ENCODE measurements around the gene ARHGAP45. TPM values are rescaled to one million over a fixed set of nuclear protein-coding genes. Genes with fewer than 3 reads are reported as not detected.
"Not testable (repeated sequence)": the region's sequence is repeated elsewhere in the genome, so short reads cannot be mapped to it uniquely, and the experiment has no call there.

Gene ARHGAP45
- total RNA-seq, 4 donors from 2014 or later, result 82.6 to 187 (median 118) TPM

GRCh38 chr19:1019980-1020867 is 46.7 kb upstream of the ARHGAP45 start:
- Histone ChIP-seq H3K4me3 (peak overlapping the region; percentile 89 to 98 (median 92)), H3K9me3 (no peaks in the 10 kb centered on the region), H3K4me1 (peaks cover 16 to 51% (median 40%) of the 10 kb centered on the region in 4 donors), H3K27me3 (no peaks in the 10 kb centered on the region), H3K27ac (peak overlapping the region; percentile 87 to 95 (median 90)), H3K36me3 (peaks cover 0 to 5% (median 0%) of the 10 kb centered on the region in 3 donors)
- DNase-seq, result peak in 2 of 3 donors; percentile 64 to 65
- no peak for TF ChIP-seq POLR2A (IDR thresholded peaks at IDR 0.05)
- TF ChIP-seq, protein P1, sequence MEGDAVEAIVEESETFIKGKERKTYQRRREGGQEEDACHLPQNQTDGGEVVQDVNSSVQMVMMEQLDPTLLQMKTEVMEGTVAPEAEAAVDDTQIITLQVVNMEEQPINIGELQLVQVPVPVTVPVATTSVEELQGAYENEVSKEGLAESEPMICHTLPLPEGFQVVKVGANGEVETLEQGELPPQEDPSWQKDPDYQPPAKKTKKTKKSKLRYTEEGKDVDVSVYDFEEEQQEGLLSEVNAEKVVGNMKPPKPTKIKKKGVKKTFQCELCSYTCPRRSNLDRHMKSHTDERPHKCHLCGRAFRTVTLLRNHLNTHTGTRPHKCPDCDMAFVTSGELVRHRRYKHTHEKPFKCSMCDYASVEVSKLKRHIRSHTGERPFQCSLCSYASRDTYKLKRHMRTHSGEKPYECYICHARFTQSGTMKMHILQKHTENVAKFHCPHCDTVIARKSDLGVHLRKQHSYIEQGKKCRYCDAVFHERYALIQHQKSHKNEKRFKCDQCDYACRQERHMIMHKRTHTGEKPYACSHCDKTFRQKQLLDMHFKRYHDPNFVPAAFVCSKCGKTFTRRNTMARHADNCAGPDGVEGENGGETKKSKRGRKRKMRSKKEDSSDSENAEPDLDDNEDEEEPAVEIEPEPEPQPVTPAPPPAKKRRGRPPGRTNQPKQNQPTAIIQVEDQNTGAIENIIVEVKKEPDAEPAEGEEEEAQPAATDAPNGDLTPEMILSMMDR (IDR thresholded peaks at IDR 0.05), result no peak

GRCh38 chr19:1020868-1021425 is 46.0 kb upstream of the ARHGAP45 start, which contains the start of gene TMEM259:
Gene TMEM259 (minus strand): TSS chr19:1021123. CDS start chr19:1020996, 127 bp downstream.
- Histone ChIP-seq H3K36me3 (no peaks in the 10 kb centered on the region), H3K4me1 (peaks cover 16 to 46% (median 37%) of the 10 kb centered on the region in 4 donors), H3K27ac (peak within 1 kb of the TSS; percentile 87 to 95 (median 90)), H3K27me3 (no peaks in the 10 kb centered on the region), H3K4me3 (peak within 1 kb of the TSS; percentile 89 to 98 (median 92)), H3K9me3 (no peaks in the 10 kb centered on the region)
- peak; percentile 97 to 99 (median 98) for DNase-seq
- TF ChIP-seq, protein P1 (IDR thresholded peaks at IDR 0.05), result no peak
- peak; percentile 50 to 72 for TF ChIP-seq POLR2A (IDR thresholded peaks at IDR 0.05)

GRCh38 chr19:1023883-1024188 is 43.1 kb upstream of the ARHGAP45 start:
- not testable (repeated sequence) for H3K36me3 ChIP-seq, H3K27ac ChIP-seq, H3K4me3 ChIP-seq, DNase-seq, H3K27me3 ChIP-seq, H3K9me3 ChIP-seq
- H3K4me1 ChIP-seq, result peaks cover 0 to 38% (median 11%) of the 10 kb centered on the region in 4 donors

DNA sequence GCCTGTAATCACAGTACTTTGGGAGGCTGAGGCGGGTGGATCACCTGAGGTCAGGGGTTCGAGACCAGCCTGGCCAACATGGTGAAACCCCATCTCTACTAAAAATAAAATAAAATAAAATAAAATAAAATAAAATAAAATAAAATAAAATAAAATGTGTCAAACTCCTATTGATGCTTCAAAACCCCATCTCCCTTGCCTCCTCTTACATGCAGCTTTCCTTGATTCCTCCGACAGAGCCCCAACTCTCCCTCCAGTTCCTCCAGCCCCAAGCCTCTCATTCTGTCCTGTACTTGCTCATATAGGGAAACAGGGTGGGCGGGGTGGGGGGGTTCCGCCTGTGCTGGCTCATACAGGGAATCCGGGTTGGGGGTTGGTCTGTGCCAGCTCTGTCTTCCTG is 41.9 kb upstream of the ARHGAP45 start:
- DNase-seq, H3K36me3 ChIP-seq, H3K27me3 ChIP-seq, H3K27ac ChIP-seq, H3K4me3 ChIP-seq, H3K9me3 ChIP-seq: not testable (repeated sequence)
- peaks cover 0 to 37% (median 8%) of the 10 kb centered on the region in 4 donors for H3K4me1 ChIP-seq

GRCh38 chr19:1025960-1026782 is 40.8 kb upstream of the ARHGAP45 start, which contains the start of gene CNN2:
Gene CNN2 (plus strand): TSS chr19:1026608. CDS start chr19:1026662, 54 bp downstream.
- Histone ChIP-seq H3K9me3 (no peaks in the 10 kb centered on the region), H3K27ac (peak within 1 kb of the TSS; percentile 87 to 99 (median 96)), H3K27me3 (no peaks in the 10 kb centered on the region), H3K4me3 (peak within 1 kb of the TSS; percentile 81 to 96 (median 86)), H3K4me1 (peaks cover 0 to 44% (median 11%) of the 10 kb centered on the region in 4 donors), H3K36me3 (no peaks in the 10 kb centered on the region)
- DNase-seq, result peak; percentile 82 to 91 (median 84)
- peak; percentile 58 to 65 for TF ChIP-seq POLR2A (IDR thresholded peaks at IDR 0.05)
- TF ChIP-seq, protein P1 (IDR thresholded peaks at IDR 0.05), result no peak

Measured in Peyer's patch (tissue), 4 donors.